ENCODE data around the gene TATDN2.
"Not testable (repeated sequence)": the region's sequence is repeated elsewhere in the genome, so short reads cannot be mapped to it uniquely, and the experiment has no call there.

Gene TATDN2

DNA sequence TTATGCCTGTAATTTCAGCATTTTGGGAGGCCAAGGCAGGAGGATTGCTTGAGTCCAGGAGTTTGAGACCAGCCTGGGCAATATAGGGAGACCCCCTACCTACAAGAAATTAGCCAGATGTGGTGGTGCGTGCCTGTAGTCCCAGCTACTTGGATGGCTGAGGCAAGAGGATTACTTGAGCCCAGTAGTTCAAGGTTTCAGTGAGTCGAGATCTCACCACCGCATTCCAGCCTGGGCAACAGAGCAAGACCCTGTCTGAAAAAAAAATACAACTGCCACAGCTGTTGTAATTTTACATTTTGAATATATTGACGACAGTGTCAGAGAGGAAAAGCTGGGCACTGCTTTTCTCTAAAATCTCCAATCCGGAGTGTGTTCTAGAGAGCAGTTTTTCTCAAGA is 21.2 kb downstream of the TATDN2 start:
- DNase-seq (ENCODE audit: insufficient read length, low spot score) (no peak), FAIRE-seq (no peak)
- TF ChIP-seq CTCF (IDR thresholded peaks at IDR 0.05; ENCODE audit: insufficient read depth, missing control alignments) = no peak

DNA sequence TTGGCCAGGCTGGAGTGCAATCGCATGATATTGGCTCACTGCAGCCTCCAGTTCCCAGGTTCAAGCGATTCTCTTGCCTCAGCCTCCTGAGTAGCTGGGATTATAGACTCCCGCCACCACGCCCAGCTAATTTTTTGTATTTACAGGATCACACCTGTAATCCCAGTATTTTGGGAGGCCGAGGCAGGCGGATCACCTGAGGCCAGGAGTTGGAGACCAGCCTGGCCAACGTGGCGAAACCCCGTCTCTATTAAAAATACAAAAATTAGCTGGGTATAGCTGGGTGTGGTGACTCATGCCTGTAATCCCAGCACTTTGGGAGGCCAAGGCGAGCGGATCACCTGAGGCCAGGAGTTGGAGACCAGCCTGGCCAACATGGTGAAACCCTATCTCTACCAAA is 24.2 kb downstream of the TATDN2 start:
- not testable (repeated sequence) for DNase-seq (ENCODE audit: insufficient read length, low spot score); FAIRE-seq

- no peak for FAIRE-seq
- no peak for TF ChIP-seq CTCF (IDR thresholded peaks at IDR 0.05; ENCODE audit: insufficient read depth, missing control alignments)
Observed at GRCh38 chr3:10272977-10273376, 24.7 kb downstream of the TATDN2 start.

GRCh38 chr3:10273702-10274305 is 25.5 kb downstream of the TATDN2 start:
- no peak for DNase-seq (ENCODE audit: insufficient read length, low spot score)
- FAIRE-seq = no peak
- TF ChIP-seq CTCF (IDR thresholded peaks at IDR 0.05; ENCODE audit: insufficient read depth, missing control alignments) = no peak

More at GRCh38 chr3:10272977-10273376, 24.7 kb downstream of the TATDN2 start:
- DNase-seq (ENCODE audit: insufficient read length, low spot score) = no peak

DNA sequence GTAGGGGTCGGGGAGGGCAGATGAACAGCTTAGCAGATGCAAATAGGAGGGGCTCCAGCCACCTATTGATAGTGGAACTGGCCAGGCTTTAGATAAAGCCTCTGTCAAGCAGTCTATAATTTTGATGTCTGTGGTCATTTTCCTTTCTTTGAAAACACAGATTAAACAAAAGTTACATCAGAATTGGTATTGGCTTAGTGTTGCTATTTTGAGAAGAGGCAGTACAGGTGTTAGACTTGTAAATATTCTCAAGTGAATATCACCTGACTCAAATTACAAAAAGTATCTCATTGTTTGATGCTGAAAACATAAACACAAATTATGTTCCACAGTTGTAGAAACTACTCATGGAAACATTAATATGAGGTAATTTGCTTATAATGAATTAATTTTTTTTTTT is 26.3 kb downstream of the TATDN2 start:
- no peak for FAIRE-seq
- DNase-seq (ENCODE audit: insufficient read length, low spot score) = no peak
- no peak for TF ChIP-seq CTCF (IDR thresholded peaks at IDR 0.05; ENCODE audit: insufficient read depth, missing control alignments)

DNA sequence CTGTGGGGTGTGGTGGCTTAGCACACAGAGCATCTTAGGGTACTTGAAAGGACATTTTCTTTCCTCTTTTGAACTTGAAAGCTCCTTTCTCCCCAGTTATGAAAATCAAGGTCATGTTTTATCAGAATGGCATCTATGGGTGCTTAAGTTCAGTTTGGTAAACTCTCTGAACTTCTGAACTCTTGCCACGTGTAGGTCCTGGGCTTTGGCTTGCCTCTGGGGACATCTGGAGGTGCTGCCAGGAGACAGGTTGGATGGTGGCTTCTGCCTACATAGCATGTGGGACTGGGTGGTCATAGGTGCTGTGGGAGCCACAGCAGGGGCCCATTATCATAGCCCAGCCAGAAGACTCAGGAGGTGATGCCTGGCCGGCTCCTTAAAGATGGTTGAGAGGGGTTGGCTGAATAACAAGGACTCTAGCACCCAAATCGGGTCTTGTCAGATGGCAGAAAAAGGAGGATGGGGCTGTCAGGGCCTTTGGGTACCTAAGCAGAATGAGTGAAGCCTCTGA is 28.9 kb downstream of the TATDN2 start:
- FAIRE-seq (no peak), DNase-seq (ENCODE audit: insufficient read length, low spot score) (no peak)
- no peak for TF ChIP-seq CTCF (IDR thresholded peaks at IDR 0.05; ENCODE audit: insufficient read depth, missing control alignments)

GRCh38 chr3:10278501-10278900 is 30.2 kb downstream of the TATDN2 start:
- no peak for TF ChIP-seq CTCF (IDR thresholded peaks at IDR 0.05; ENCODE audit: insufficient read depth, missing control alignments)
- DNase-seq (ENCODE audit: insufficient read length, low spot score) (no peak), FAIRE-seq (no peak)

Measured in D721Med (cell line).